ENCODE data around the gene RSAD1. TPM values are rescaled to one million over a fixed set of nuclear protein-coding genes. Genes with fewer than 3 reads are reported as not detected.

The RSAD1 gene
- total RNA-seq, 1 experiment from 2014 or later = 51.1 TPM

DNA sequence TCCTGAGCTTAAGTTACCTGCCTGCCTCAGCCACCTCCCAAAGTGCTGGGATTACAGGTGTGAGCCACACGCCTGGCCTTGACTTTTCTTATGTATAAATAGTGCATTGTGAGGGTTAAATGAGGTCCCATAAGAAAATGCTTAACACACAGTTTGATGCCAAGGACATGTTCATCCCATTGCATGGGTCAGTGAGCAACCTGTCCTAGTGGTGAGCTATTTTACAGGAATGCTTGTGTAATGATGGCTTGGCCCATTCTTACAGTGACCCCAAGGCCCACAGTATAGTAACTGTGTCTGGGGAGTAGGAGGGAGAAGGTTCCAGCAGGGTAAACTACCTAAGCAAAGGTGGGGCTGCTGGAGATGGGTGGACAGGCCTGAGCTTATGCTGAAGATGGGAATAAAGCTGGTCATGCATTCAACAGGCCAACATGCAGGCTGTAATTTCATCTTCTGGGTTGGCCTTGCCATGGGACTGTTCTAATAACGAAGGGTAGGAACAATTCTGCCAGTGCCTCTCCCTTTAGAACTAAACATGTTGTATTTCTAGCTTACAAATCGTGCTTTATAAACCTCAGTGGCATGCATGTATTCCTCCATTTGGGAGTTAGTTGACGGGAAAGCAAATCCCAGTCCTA lies 46.4 kb upstream of the RSAD1 start:
- Mint-ChIP-seq H3K4me3 (ENCODE audit: low read depth, unreplicated experiment) (no peak overlapping the region), H3K4me1 (ENCODE audit: low read depth, unreplicated experiment) (peaks cover 23% of the 10 kb centered on the region), H3K27ac (ENCODE audit: unreplicated experiment) (no peak overlapping the region), H3K27me3 (ENCODE audit: unreplicated experiment) (no peaks in the 10 kb centered on the region), H3K36me3 (ENCODE audit: insufficient read depth, unreplicated experiment) (peaks cover 29% of the 10 kb centered on the region), H3K9me3 (ENCODE audit: low read depth, unreplicated experiment) (no peaks in the 10 kb centered on the region)
- DNase-seq = no peak
- intact Hi-C loops (cut with micrococcal nuclease; ENCODE audit: unreplicated experiment) = no loop called here
- CTCF ChIA-PET = interaction anchor here (0.6 to 1.2 kb wide), 5 partner anchors 11 to 652 kb away, joined by 3 to 9 read pairs (median 3); partner anchors contain the start of gene LRRC59
- TF ChIP-seq, protein P1, sequence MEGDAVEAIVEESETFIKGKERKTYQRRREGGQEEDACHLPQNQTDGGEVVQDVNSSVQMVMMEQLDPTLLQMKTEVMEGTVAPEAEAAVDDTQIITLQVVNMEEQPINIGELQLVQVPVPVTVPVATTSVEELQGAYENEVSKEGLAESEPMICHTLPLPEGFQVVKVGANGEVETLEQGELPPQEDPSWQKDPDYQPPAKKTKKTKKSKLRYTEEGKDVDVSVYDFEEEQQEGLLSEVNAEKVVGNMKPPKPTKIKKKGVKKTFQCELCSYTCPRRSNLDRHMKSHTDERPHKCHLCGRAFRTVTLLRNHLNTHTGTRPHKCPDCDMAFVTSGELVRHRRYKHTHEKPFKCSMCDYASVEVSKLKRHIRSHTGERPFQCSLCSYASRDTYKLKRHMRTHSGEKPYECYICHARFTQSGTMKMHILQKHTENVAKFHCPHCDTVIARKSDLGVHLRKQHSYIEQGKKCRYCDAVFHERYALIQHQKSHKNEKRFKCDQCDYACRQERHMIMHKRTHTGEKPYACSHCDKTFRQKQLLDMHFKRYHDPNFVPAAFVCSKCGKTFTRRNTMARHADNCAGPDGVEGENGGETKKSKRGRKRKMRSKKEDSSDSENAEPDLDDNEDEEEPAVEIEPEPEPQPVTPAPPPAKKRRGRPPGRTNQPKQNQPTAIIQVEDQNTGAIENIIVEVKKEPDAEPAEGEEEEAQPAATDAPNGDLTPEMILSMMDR (IDR thresholded peaks at IDR 0.05; ENCODE audit: unreplicated experiment) = no peak
- BruUV-seq (replicated peaks) = no TSS peak

DNA sequence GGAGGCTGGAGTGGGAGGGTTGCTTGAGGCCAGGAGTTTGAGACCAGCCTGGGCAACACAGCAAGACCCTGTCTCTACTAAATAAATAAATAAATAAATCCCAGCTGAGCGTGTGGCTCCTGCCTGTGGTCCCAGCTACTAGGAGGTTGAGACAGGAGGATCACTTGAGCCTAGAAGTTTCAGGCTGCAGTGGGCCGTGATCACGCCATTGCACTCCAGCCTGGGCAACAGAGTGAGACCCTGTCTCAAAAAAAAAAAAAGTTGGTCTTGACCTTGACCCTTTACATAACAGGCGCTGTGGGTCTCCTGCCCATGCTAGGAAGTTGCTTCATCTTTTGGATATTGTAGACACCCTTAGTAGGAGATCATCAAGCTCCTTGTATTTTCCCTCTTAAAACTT lies 41.3 kb upstream of the RSAD1 start:
- intact Hi-C loops (cut with micrococcal nuclease; ENCODE audit: unreplicated experiment) = no loop called here
- no TSS peak for BruUV-seq (replicated peaks)
- H3K4me3 Mint-ChIP-seq (ENCODE audit: low read depth, unreplicated experiment) = no peak overlapping the region
- no peaks in the 10 kb centered on the region for H3K27me3 Mint-ChIP-seq (ENCODE audit: unreplicated experiment)
- DNase-seq = no peak
- CTCF ChIA-PET = no interaction called here
- TF ChIP-seq, protein P1 (IDR thresholded peaks at IDR 0.05; ENCODE audit: unreplicated experiment) = no peak
- H3K27ac Mint-ChIP-seq (ENCODE audit: unreplicated experiment) = no peak overlapping the region
- no peaks in the 10 kb centered on the region for H3K9me3 Mint-ChIP-seq (ENCODE audit: low read depth, unreplicated experiment)
- peaks cover 34% of the 10 kb centered on the region for H3K36me3 Mint-ChIP-seq (ENCODE audit: insufficient read depth, unreplicated experiment)
- peaks cover 28% of the 10 kb centered on the region for H3K4me1 Mint-ChIP-seq (ENCODE audit: low read depth, unreplicated experiment)

DNA sequence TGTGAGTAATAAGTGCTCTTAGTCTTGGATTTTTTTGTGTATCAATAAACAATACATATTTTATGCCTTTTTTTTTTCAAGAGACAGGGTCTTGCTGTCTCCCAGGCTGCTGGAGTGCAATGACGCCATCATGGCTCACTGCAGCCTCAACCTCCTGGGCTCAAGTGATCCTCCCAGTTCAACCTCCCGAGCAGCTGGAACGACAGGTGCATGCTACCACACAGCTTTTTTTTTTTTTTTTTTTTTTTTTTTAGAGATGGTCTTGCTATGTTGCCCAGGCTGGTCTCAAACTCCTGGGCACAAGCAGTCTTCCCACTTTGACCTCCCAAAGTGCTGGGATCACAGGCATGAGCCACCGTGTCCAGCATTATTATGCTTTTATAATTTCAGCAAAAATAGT lies 39.7 kb upstream of the RSAD1 start:
- Mint-ChIP-seq H3K36me3 (ENCODE audit: insufficient read depth, unreplicated experiment) (peaks cover 42% of the 10 kb centered on the region), H3K27me3 (ENCODE audit: unreplicated experiment) (no peaks in the 10 kb centered on the region), H3K9me3 (ENCODE audit: low read depth, unreplicated experiment) (no peaks in the 10 kb centered on the region), H3K4me1 (ENCODE audit: low read depth, unreplicated experiment) (peaks cover 44% of the 10 kb centered on the region), H3K27ac (ENCODE audit: unreplicated experiment) (no peak overlapping the region), H3K4me3 (ENCODE audit: low read depth, unreplicated experiment) (no peak overlapping the region)
- CTCF ChIA-PET = interaction anchor here (0.6 kb wide), 1 partner anchor 40 kb away, joined by 3 read pairs; no protein-coding TSS in a partner anchor
- DNase-seq = no peak
- no TSS peak for BruUV-seq (replicated peaks)
- intact Hi-C loops (cut with micrococcal nuclease; ENCODE audit: unreplicated experiment) = no loop called here
- TF ChIP-seq, protein P1 (IDR thresholded peaks at IDR 0.05; ENCODE audit: unreplicated experiment) = no peak

DNA sequence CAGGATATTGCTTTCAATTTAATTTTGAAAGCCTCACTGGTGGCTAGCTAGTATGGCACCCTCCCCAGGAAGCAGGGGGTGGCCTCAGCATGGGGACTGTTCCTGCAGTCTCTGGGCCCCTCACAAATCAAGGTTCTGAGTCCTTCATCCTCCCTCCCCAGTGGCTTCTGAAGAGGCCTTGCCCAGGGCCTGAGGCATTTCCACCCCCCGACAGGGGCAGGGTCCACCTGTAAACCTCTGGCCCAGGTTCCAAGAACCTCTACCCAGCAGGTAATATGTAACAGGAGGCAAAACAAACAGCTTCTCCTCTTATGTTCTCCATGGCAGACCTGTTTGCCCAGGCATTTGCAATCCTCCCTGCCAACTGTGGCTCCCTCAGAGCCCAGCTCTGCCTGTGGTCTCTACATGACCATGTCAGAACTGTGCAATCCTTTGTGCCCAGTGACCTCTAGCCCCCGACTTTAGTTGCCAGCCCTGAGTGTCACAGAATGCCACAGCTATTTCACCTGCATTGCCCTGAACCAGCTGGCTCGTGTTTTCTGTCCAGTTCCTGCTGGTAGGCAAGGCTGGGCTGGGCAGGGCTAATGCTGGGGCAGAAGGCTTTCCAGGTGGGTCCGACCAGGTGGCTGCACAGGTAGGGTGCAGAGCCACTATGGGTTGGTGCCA lies 38.4 kb upstream of the RSAD1 start:
- CTCF ChIA-PET = interaction anchor here (0.7 to 1.4 kb wide), 5 partner anchors 13 to 61 kb away, joined by 3 to 8 read pairs (median 3); partner anchors contain the start of genes ACSF2 and LRRC59

More for the DNA sequence above, 38.4 kb upstream of the RSAD1 start:
- Mint-ChIP-seq H3K4me1 (ENCODE audit: low read depth, unreplicated experiment) (peaks cover 45% of the 10 kb centered on the region), H3K4me3 (ENCODE audit: low read depth, unreplicated experiment) (peak overlapping the region; percentile 12), H3K27me3 (ENCODE audit: unreplicated experiment) (no peaks in the 10 kb centered on the region), H3K36me3 (ENCODE audit: insufficient read depth, unreplicated experiment) (peaks cover 38% of the 10 kb centered on the region), H3K27ac (ENCODE audit: unreplicated experiment) (peak overlapping the region; percentile 20), H3K9me3 (ENCODE audit: low read depth, unreplicated experiment) (no peaks in the 10 kb centered on the region)
- intact Hi-C loops (cut with micrococcal nuclease; ENCODE audit: unreplicated experiment) = loop anchor here (2.0 to 5.0 kb wide), 3 partner anchors 14 to 43 kb away; partner anchors contain the start of genes ACSF2, LRRC59 and RSAD1
- no TSS peak for BruUV-seq (replicated peaks)
- peak; percentile 61 for DNase-seq
- TF ChIP-seq, protein P1 (IDR thresholded peaks at IDR 0.05; ENCODE audit: unreplicated experiment) = no peak
